Kidney epithelial cell (primary cell): ENCODE data around the gene PCDHGA1. TPM values are rescaled to one million over a fixed set of nuclear protein-coding genes. Genes with fewer than 3 reads are reported as not detected.

ENCODE experiments used
- DNase-seq: peaks from one replicate; pipeline ENCODE4 v3.0.0-alpha.2; 2010; ENCODE audit warnings: low read depth
- H3K27me3 ChIP-seq: 2 replicates; pipeline ENCODE4 v1.6.0; 2011; ENCODE audit warnings: low read length; ENCODE audit not compliant: control insufficient read depth, insufficient read depth
- H3K36me3 ChIP-seq: 2 replicates; pipeline ENCODE4 v1.5.1; 2011; ENCODE audit warnings: low read length; ENCODE audit not compliant: control insufficient read depth, insufficient read depth
- H3K4me3 ChIP-seq: 2 replicates; pipeline ENCODE4 v1.5.1; 2011; ENCODE audit warnings: low read depth, mild to moderate bottlenecking, control low read depth, low read length
- CTCF ChIP-seq: IDR thresholded peaks from 2 replicates; pipeline ENCODE4 v1.5.1; 2011; ENCODE audit warnings: mild to moderate bottlenecking, moderate library complexity, low read length, control low read depth, inconsistent platforms; ENCODE audit not compliant: insufficient read depth, poor library complexity, severe bottlenecking
- total RNA-seq: library from RNA; depleted of rRNA; stranded (reverse); fragments of >200 nt; gene quantifications from 2 replicates; pipeline ENCODE4 v1.2.3, GENCODE V29; 2015

PCDHGA1 gene
- total RNA-seq, 1 donor from 2014 or later = 0.67 TPM

- H3K4me3 ChIP-seq = no peak overlapping the region
- no peak for TF ChIP-seq CTCF
These were observed 181.5 kb downstream of the PCDHGA1 start for GRCh38 chr5:141511771-141512325.

GRCh38 chr5:141512390-141512910 lies 182.1 kb downstream of the PCDHGA1 start:
- no peak overlapping the region for H3K4me3 ChIP-seq

More at GRCh38 chr5:141511771-141512325, 181.5 kb downstream of the PCDHGA1 start:
- no peak for DNase-seq
- peaks cover 3% of the 10 kb centered on the region for H3K36me3 ChIP-seq
- no peaks in the 10 kb centered on the region for H3K27me3 ChIP-seq

GRCh38 chr5:141512911-141513626 lies 182.8 kb downstream of the PCDHGA1 start:
- H3K4me3 ChIP-seq = peak overlapping the region; percentile 27
- H3K36me3 ChIP-seq = peaks cover 3% of the 10 kb centered on the region
- DNase-seq = no peak
- no peak for TF ChIP-seq CTCF
- no peaks in the 10 kb centered on the region for H3K27me3 ChIP-seq

More at GRCh38 chr5:141512390-141512910, 182.1 kb downstream of the PCDHGA1 start:
- no peak for DNase-seq
- TF ChIP-seq CTCF = peak; percentile 92
- Histone ChIP-seq H3K27me3 (no peaks in the 10 kb centered on the region), H3K36me3 (peaks cover 3% of the 10 kb centered on the region)

GRCh38 chr5:141513627-141514329 lies 183.5 kb downstream of the PCDHGA1 start:
- peak; percentile 90 for DNase-seq
- TF ChIP-seq CTCF = no peak
- peak overlapping the region; percentile 27 for H3K4me3 ChIP-seq
- no peaks in the 10 kb centered on the region for H3K27me3 ChIP-seq
- H3K36me3 ChIP-seq = peaks cover 3% of the 10 kb centered on the region

GRCh38 chr5:141514330-141515133 lies 184.2 kb downstream of the PCDHGA1 start:
- H3K27me3 ChIP-seq = no peaks in the 10 kb centered on the region
- H3K4me3 ChIP-seq = no peak overlapping the region
- peaks cover 3% of the 10 kb centered on the region for H3K36me3 ChIP-seq
- DNase-seq = no peak
- TF ChIP-seq CTCF = no peak
